Tibial artery (tissue), 4 donors: ENCODE data around the gene MKLN1.

Source experiments
- DNase-seq, 2 donors: peaks; one replicate each; pipeline ENCODE4 v3.0.0-alpha.2; 2019
- H3K27ac ChIP-seq, 2 donors: fragments of 200-600 bp; sonication (generic) in 1 of 2; 1 replicate in 1 of 2; 2 replicates in 1 of 2; pipeline ENCODE4 v1.5.1; 2018 to 2019; ENCODE audit warnings: mild to moderate bottlenecking in 1 of 2
- H3K27me3 ChIP-seq, 2 donors: fragments of 200-600 bp; sonication (generic) in 1 of 2; one replicate each; pipeline versions ENCODE4 v1.5.1 to v1.6.0; 2016 to 2019
- H3K36me3 ChIP-seq, 3 donors: fragments of 200-600 bp; sonication (generic) in 2 of 3; one replicate each; pipeline ENCODE4 v1.5.1; 2016 to 2019; ENCODE audit warnings: mild to moderate bottlenecking in 2 of 3
- H3K4me1 ChIP-seq, 4 donors: fragments of 200-600 bp; sonication (generic) in 2 of 4; 1 replicate in 3 of 4; 2 replicates in 1 of 4; pipeline ENCODE4 v1.5.1; 2016 to 2019
- H3K4me3 ChIP-seq, 2 donors: fragments of 200-600 bp; sonication (generic) in 1 of 2; 1 replicate in 1 of 2; 2 replicates in 1 of 2; pipeline ENCODE4 v1.5.1; 2018 to 2019; ENCODE audit warnings: mild to moderate bottlenecking in 2 of 2
- H3K9me3 ChIP-seq, 3 donors: fragments of 200-600 bp; sonication (generic) in 1 of 3; one replicate each; pipeline ENCODE4 v1.5.1; 2016 to 2019
- intact Hi-C: fragments of 100-400 bp; cut with DNase I; formaldehyde crosslinking; loops from one replicate; pipeline ENCODE4 v1.15.0; 2023; ENCODE audit warnings: low total_unique reads
- TF ChIP-seq, protein P1 (sequence below), 2 experiments: fragments of 200-600 bp in 1 of 2; fragments of 450-650 bp in 1 of 2; IDR thresholded peaks; one replicate each; pipeline ENCODE4 v1.5.1; 2017 to 2019; ENCODE audit warnings: antibody characterized with exemption in 2 of 2, mild to moderate bottlenecking in 1 of 2, moderate library complexity in 1 of 2

The MKLN1 gene

DNA sequence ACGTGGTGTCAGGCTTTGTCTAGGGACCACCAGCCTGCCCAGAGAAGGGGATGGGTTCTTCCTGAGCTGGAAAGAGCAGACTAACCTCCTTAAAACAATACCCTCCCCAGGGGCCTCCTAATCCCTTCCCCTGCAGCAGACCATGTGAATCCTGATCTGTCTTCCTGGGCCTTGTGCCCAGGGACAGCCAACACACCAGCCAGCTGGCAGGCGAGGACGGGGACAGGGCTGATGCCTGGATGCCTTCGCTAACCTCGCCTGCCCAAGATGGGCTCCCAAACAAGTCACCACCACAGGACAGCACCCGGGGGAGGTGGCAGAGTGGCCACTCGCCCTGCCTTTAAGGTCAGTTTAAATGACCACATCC, 211.1 kb downstream of the MKLN1 start:
- intact Hi-C loops, result no loop called here
- H3K9me3 ChIP-seq, result no peaks in the 10 kb centered on the region
- H3K27ac ChIP-seq, result no peak overlapping the region
- no peaks in the 10 kb centered on the region for H3K36me3 ChIP-seq
- no peak overlapping the region for H3K4me3 ChIP-seq
- DNase-seq, result no peak
- no peaks in the 10 kb centered on the region for H3K27me3 ChIP-seq
- TF ChIP-seq, protein P1, sequence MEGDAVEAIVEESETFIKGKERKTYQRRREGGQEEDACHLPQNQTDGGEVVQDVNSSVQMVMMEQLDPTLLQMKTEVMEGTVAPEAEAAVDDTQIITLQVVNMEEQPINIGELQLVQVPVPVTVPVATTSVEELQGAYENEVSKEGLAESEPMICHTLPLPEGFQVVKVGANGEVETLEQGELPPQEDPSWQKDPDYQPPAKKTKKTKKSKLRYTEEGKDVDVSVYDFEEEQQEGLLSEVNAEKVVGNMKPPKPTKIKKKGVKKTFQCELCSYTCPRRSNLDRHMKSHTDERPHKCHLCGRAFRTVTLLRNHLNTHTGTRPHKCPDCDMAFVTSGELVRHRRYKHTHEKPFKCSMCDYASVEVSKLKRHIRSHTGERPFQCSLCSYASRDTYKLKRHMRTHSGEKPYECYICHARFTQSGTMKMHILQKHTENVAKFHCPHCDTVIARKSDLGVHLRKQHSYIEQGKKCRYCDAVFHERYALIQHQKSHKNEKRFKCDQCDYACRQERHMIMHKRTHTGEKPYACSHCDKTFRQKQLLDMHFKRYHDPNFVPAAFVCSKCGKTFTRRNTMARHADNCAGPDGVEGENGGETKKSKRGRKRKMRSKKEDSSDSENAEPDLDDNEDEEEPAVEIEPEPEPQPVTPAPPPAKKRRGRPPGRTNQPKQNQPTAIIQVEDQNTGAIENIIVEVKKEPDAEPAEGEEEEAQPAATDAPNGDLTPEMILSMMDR (IDR thresholded peaks at IDR 0.05), result no peak
- peaks cover 0 to 14% (median 3%) of the 10 kb centered on the region in 4 donors for H3K4me1 ChIP-seq

DNA sequence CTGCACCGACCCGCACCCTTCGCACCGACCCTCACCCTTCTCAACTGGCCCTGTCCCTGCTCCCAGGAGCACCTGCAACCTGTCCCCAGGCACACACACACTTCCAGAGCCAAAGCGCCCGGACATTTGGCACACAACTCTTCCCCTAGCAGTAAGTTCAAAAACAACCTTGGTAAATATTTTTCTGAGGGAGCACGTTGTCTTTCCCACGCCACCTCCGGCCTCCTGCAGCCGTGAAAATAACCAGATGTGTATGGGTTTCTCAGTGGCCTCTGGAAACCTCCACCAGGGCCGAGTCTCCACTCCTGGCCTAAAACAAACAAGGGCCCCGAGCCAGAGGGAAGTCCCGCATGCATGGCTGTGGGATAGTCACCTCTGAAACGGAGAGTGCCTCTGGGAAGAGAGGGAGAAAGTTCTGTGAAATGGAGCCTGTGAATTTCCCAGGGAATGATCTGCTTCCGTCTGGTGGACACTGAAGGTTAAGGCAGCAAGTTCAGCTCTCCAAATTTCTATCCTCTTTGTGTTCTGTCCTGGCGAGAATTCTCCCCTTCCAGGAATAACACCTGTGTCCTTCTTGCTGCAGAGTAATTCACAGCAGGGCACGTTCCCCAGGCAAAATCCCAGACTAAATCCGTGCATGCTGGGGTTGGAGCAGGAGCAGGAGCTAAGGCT, 213.0 kb downstream of the MKLN1 start:
- TF ChIP-seq, protein P1 (IDR thresholded peaks at IDR 0.05), result peak in 1 of 2 experiments; percentile 11

DNA sequence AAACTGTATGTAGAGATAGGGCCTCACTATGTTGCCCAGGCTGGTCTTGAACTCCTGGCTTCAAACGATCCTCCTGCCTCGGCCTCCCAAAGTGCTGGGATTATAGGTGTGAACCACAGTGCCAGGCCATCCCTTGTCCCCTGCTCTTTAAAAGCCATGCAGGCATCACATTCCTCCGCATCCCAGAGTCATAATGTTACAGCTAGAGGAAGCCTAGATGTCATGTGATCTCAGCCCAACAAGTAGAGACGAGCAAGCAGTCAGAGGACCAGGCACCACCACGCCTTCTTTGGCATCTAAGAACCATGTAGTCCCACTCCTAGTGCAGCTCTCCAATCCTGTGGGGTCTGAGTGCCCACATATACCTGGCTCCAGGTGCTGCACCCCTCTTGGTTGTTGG, 215.6 kb downstream of the MKLN1 start:
- H3K36me3 ChIP-seq, result no peaks in the 10 kb centered on the region

More for the DNA sequence above, 213.0 kb downstream of the MKLN1 start:
- H3K4me3 ChIP-seq, result no peak overlapping the region
- no peaks in the 10 kb centered on the region for H3K9me3 ChIP-seq
- DNase-seq, result no peak
- no peak overlapping the region for H3K27ac ChIP-seq
- H3K36me3 ChIP-seq, result no peaks in the 10 kb centered on the region
- H3K27me3 ChIP-seq, result no peaks in the 10 kb centered on the region
- intact Hi-C loops, result no loop called here
- peaks cover 0 to 14% (median 3%) of the 10 kb centered on the region in 4 donors for H3K4me1 ChIP-seq

DNA sequence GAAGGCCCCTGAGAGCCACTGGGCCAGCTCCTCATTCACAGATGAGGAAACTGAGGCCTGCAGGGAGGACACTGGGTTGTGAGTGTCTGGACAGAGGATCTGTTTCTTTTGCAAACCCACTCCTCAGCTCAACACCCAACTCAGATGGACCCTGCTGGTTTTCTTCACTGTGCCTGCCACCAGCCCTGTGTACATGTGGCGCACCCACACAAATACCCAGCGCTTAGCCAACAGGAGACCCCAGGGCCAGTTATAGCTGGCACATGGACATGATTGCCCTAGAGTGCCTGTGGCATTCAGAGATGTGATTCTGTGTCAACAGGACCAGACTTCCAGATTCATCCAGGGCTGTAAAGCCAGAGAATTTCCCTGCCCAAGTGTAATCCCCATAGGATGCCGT, 216.3 kb downstream of the MKLN1 start:
- H3K9me3 ChIP-seq, result no peaks in the 10 kb centered on the region
- intact Hi-C loops, result no loop called here
- no peaks in the 10 kb centered on the region for H3K36me3 ChIP-seq
- H3K4me1 ChIP-seq, result peaks cover 0 to 10% (median 2%) of the 10 kb centered on the region in 4 donors
- TF ChIP-seq, protein P1 (IDR thresholded peaks at IDR 0.05), result no peak
- H3K27ac ChIP-seq, result no peak overlapping the region
- H3K4me3 ChIP-seq, result no peak overlapping the region
- H3K27me3 ChIP-seq, result no peaks in the 10 kb centered on the region
- DNase-seq, result no peak

More for the DNA sequence above, 215.6 kb downstream of the MKLN1 start:
- TF ChIP-seq, protein P1 (IDR thresholded peaks at IDR 0.05), result no peak
- H3K27ac ChIP-seq, result no peak overlapping the region
- intact Hi-C loops, result no loop called here
- no peak for DNase-seq
- H3K4me3 ChIP-seq, result no peak overlapping the region
- peaks cover 0 to 14% (median 4%) of the 10 kb centered on the region in 4 donors for H3K4me1 ChIP-seq
- H3K27me3 ChIP-seq, result no peaks in the 10 kb centered on the region
- H3K9me3 ChIP-seq, result no peaks in the 10 kb centered on the region

DNA sequence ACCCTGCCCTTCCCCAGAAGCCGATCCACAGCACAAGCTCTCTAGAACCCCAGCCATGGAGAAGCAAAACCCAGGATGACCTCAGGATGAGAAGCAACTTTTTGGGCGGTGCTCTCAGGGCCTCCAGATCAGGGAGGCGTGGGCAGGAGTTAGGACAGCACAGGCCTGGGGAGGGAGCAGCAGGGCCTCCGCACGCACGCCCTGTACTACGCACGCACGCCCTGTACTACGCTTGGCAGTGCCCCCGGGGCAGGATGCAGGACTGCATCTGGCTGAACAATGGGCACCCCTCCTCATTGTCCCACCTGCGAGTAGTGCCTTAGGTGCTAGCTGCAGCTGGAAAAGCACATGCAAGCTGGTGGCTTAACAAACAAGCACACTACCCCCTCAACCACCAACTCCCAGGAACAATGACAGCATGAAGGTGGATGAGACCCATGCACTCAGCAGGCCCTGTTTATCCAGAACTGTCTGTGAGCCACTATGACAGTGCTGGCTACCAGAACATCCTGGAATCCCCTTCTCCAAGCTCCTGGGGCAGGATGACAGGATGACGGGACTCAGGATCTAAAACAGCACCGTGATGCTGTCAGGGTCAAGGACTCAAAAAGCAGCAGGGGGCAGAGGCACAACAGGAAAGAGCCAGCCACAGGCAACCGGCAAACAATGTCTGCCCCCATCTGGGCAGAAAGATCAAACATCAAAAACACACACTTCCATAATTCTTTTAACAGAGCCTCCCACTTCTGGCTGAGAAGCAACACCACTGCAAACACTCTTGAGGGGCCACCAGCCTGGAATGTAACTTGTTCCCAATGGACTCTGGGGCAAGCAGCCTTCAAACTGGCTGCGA, 217.0 kb downstream of the MKLN1 start:
- H3K27ac ChIP-seq, result no peak overlapping the region
- DNase-seq, result no peak
- intact Hi-C loops, result no loop called here
- no peaks in the 10 kb centered on the region for H3K9me3 ChIP-seq
- TF ChIP-seq, protein P1 (IDR thresholded peaks at IDR 0.05), result no peak
- H3K4me3 ChIP-seq, result no peak overlapping the region
- peaks cover 0 to 10% (median 1%) of the 10 kb centered on the region in 4 donors for H3K4me1 ChIP-seq
- no peaks in the 10 kb centered on the region for H3K36me3 ChIP-seq
- no peaks in the 10 kb centered on the region for H3K27me3 ChIP-seq
